UCSD-AML1 (cell line): Measurements from ENCODE around the gene RIT2.

Source experiments
- DNase-seq: peaks from one replicate; lab custom pipeline; 2025; ENCODE audit not compliant: unreplicated experiment; lab: John Stamatoyannopoulos, UW

RIT2 gene

DNA sequence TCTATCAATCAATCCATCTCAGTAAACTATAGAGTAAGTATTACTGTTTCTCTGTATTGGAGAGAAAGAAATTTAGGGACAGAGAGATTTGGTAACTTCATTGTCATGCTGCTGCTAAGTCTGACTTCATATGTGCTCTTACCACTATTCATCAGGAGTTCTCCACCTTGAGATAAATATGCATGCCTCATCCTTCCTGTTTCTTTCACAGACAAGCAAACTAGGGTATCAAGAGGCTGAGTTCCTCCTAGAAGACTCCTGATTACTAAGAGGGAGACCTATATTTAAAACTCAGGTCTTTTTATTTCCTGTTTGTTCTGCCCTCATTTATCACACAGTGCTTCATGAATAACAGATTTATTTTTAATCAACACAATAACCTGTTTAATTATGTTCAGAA lies 34.1 kb downstream of the RIT2 start:
- DNase-seq = no peak

DNA sequence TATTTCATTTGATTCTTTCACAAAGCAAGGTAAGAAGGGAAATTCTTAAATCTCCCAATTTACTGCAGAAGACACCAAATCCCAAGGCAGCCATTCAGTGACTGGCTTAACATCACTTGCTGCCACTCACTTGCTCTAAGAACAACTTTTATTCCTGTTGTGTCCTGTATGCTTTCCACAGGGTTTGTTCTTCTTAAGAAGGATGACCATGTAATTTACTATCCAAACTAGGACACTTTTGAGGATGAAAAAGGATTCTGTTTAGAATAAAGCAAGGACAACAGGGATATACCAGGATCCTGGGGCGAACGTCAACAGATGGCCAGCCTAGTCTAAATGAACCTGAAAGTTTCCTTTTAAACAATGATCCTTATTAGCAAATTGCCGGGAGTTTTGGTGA lies 34.8 kb downstream of the RIT2 start:
- no peak for DNase-seq

DNA sequence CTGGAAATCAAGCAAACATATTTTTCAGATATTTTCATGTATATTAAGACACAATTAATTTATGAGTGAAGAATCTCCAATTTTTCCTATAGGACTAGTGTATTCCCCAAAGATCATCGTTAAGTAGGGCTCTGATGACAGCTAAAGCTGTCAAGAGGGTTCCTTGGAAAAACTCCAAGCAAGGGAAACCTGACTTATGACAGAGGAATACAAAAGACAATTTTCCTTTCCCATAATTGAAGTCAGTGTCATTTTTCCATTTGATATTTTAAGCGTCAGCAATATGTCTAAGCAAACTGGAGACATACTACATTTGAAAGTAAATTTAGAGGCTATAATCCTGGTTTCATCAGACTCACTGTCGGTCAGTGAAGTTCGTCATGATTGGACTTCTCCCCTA lies 36.1 kb downstream of the RIT2 start:
- no peak for DNase-seq

- DNase-seq = no peak
Measured at GRCh38 chr18:43078478-43079092, 36.9 kb downstream of the RIT2 start.

DNA sequence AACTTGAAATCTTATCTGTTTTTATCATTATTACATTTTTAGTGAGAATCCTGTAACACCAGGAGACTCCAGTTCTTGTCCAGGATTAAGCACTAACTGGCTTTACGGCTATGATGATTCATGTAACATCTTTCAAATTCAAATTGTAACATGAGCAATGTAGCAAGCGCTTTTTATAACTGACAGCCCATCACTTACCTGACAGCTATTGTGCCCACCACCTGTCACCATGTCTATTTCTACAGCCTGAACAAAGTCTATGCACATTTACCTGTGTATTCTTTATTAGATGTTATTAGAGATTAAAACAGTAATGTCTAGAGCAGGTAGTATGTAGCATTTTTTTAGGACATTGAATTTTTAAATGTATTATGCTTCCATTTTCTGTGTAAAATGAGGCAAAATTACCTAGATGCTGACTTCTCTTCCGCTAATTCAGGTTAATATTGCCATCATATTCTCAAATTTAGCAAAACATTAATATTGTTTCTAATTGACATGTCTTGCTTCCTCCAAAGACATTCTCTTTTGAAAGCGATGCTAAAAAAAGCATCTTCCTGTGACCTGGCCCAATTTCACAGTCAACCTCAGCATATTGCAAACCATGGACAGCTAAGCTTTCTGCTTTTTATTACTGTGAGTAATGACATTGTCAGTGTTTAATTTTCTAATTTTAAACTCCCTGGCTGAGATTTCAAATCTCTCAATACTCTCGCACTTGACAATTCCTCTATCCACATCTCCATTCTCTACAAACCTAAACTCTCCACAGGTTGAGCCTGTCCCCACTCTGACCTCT lies 37.8 kb downstream of the RIT2 start:
- no peak for DNase-seq

DNA sequence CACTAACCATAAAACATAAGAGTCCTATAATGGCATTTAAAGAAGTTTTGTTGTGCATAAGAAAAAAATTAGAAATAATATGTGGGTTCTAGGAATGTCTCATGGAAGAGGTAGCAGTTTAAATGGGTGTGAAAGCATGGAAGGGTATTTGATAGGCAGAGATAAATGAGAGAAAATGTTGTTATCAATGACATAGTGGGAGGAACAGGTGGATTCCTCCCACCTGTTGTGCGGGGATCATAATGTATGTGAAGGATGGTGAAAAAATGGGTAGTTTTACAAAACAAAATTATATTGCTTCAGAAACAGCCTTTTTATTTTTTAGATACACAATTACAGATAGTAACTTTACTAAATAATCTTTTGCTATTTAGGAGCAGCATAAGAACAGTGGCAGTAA lies 41.7 kb downstream of the RIT2 start:
- DNase-seq = no peak

DNA sequence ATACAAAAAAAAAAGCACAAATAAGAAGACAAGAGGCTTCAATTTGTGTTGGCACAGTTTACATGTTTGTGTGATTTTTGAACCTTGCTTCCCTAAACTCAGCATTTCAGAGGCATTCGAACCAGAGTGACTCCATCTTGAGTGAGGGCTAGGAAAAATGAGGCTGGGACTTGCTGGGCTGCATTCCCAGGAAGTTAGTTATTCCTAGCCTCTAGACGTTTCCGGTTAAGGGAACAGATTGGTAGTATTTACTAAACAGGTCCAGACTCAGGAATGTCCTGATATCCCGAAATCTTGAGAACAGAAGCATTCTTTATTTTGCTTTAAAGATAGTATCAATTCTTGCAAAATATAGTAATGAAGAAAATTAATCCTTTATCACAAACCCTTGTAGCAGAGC lies 46.7 kb downstream of the RIT2 start:
- no peak for DNase-seq

- no peak for DNase-seq
Measured at GRCh38 chr18:43067570-43067969, 47.9 kb downstream of the RIT2 start.

GRCh38 chr18:43061816-43062215 lies 53.7 kb downstream of the RIT2 start:
- no peak for DNase-seq

DNA sequence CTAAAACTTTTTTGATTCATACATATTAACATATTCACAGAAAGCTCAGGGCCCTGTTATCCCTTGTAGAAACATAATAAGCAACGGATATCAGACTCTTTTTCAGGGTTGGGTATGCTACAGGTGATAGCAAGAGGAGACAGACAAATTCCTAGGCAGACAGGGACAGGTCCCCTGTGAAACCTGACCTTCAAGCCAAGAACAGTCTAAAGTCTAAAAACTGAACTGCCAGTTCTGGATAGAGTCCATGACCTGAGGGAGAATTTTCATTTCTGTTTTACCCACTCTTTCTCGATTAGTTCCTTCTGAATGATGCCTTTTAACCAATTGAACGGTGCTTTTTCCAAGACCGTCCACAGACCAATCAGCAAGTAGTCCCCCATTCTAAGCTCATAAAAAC lies 54.2 kb downstream of the RIT2 start:
- no peak for DNase-seq

GRCh38 chr18:43060020-43060419 lies 55.5 kb downstream of the RIT2 start:
- no peak for DNase-seq

DNA sequence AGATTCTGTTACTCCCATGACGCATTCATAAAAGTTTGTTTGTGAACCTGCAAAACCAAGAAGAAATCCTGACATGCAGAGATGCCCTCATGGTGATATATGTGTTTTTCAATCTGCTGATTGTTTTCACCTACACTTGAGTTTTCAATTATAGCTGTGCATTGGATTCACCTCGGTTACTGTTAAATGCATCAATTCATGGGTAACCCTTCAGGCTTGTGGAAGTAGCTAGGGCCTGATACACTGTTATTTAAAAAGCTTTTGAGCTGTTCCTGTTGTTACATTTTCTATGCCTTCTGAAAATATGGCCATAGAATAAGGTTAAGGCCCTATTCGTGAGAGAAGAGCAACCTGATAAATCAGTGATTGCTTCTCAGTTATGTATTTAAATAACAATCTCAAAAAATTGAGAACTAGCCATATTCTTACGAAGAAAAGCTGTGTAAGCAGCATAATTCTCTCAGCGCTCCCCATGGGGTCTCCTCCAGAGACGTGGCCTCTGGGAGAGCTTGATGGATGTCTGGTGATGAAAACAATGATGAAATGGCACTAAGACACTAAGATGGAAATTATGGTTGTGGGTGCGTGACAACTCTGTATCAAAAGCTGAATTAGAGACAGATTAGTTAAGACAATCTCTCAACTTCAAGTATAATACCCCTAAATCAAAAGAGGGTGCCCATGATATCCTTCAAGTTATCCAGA lies 60.5 kb downstream of the RIT2 start:
- no peak for DNase-seq

- no peak for DNase-seq
Measured at GRCh38 chr18:43049021-43049420, 66.5 kb downstream of the RIT2 start.

DNA sequence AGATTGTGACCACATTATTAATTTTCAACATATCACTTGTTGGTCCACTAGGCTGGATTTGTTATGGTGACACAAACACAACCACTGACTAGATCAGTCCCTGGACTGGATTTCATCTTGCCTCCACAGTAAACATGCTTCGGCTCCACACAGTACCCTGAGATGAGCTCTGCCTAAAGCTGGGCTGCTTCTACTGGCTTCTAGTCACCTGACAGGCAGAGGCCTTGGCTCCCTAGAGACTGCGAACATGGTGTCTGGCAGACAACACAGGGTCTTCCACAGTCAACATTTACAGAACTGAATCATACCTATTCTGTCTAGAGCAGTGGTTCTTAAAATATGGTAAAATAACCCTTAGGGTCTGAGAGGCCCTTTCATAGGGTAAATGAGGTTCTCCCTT lies 69.2 kb downstream of the RIT2 start:
- DNase-seq = no peak

GRCh38 chr18:43043626-43044025 lies 71.9 kb downstream of the RIT2 start:
- DNase-seq = no peak

DNA sequence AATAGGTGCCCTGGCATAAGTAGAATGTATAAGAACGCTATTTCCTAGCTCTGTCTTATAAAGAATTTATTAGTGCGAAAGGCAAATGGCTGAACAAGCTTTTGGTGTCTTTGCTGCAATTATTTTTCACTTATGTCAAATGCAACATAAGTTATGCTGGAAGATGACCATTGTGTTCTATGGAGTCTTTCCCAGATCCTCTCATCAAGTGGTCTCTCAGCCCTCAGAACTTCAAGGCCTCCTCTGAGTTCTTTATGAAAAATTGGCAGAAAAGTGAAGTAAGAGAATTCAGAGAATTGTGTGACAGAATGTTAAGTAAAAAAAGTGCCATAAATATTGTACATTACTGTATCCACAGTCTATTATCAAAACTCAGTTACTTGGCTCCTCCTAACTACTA lies 75.2 kb downstream of the RIT2 start:
- DNase-seq = no peak

DNA sequence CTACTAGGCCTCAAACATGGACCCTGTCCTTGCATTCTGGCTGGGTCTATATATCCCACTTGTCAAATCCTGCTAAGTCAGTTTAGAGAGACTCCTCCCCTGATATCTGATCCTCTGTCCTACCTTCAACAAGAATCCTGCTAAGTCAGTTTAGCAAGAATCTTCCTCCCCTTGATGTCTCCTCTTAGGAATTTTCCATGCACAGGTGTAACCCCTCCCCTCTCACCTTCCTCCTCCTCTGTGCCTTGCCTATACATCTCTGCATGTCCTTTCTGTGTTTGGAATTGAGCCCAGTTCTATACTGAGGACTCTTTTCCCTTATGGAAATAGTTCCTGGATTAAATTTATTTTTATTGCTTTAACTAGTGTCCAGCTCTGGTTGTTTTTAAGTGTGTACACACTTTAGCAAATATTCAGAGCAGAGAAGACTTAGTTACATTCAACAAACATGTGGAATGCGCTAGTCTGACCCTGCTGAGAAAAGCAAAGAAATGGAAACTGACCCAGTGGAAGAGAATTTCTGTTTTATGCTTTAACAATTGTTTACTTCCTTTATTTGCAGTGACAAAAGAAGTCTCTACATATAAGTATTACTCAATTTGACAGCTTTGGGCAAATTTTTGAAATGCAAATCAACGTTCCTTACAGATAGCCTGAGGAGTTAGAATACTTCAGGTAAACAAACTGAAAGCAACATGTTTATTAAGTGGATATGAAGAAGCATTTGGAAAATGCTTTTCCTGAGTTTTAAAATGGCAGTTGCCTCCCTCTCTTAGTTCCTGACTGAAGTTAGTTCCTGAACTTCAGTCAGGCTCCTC lies 80.6 kb downstream of the RIT2 start:
- DNase-seq = no peak

- no peak for DNase-seq
Measured at GRCh38 chr18:43031169-43031568, 84.3 kb downstream of the RIT2 start.

DNA sequence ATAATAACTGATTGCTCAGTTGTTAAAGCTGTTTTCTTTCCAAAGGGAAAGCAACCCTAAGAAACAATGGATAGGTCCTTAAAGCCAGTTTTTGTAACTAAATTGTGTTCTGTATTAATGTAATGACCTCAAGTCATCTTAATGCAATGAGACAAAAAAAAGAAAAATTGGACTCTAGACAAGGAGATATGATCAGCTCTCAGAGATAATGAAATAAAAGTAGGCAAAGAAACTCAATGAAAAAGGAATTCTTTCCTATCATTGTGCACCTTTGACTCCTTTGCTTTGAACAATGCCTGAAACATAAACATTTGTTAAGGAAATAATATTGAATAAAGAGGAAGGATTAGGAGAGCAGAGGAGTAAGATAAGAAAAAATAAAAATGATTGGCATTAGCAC lies 86.1 kb downstream of the RIT2 start:
- DNase-seq = no peak

- DNase-seq = no peak
Measured at GRCh38 chr18:43022874-43023273, 92.6 kb downstream of the RIT2 start.

DNA sequence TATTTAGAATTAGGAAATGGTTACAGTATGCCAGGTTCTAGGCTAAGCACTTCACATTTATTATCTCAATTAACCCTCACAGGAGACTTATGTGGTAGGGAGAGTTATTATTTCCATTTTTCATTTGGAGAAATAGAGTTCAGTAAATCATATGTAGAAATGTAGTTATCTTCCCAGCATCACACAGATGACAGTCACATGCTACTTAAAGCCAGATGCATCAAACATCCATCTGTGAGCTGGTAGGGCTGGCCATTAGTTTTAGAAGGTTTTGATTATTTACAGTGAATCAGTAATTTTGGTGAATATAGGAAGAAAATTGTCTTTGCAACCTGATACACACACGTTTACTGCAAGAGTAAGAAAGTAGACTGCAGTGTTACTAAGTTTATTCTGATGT lies 97.9 kb downstream of the RIT2 start:
- DNase-seq = no peak
